Liver (tissue), 9 donors: ENCODE results near the gene FMN2. TPM values are rescaled to one million over a fixed set of nuclear protein-coding genes. Genes with fewer than 3 reads are reported as not detected.
"Not testable (repeated sequence)": the region's sequence is repeated elsewhere in the genome, so short reads cannot be mapped to it uniquely, and the experiment has no call there.

Experiments used
- DNase-seq: peaks from one replicate; pipeline ENCODE4 v3.0.0-alpha.2; 2017; ENCODE audit warnings: low spot score
- H3K27ac ChIP-seq, 2 donors: one replicate each; pipeline ENCODE4 v1.7.0; 2013; ENCODE audit warnings: inconsistent platforms in 2 of 2, low read length in 2 of 2, control low read depth in 1 of 2, low read depth in 1 of 2, mild to moderate bottlenecking in 1 of 2
- H3K27me3 ChIP-seq, 4 donors: one replicate each; pipeline versions ENCODE4 v1.6.1 to v1.7.0; 2013; ENCODE audit warnings: low read length in 3 of 4, inconsistent platforms in 1 of 4, mild to moderate bottlenecking in 1 of 4, moderate library complexity in 1 of 4; ENCODE audit not compliant: control insufficient read depth in 4 of 4, insufficient read depth in 4 of 4
- H3K36me3 ChIP-seq, 4 donors: one replicate each; pipeline versions ENCODE4 v1.6.1 to v1.7.0; 2013; ENCODE audit warnings: low read length in 3 of 4, mild to moderate bottlenecking in 3 of 4, low read depth in 1 of 4, moderate library complexity in 1 of 4; ENCODE audit not compliant: control insufficient read depth in 4 of 4, insufficient read depth in 3 of 4
- H3K4me1 ChIP-seq, 4 donors: one replicate each; pipeline versions ENCODE4 v1.6.1 to v1.7.0; 2013; ENCODE audit warnings: low read length in 3 of 4, mild to moderate bottlenecking in 3 of 4, moderate library complexity in 1 of 4; ENCODE audit not compliant: control insufficient read depth in 4 of 4, insufficient read depth in 4 of 4
- H3K4me3 ChIP-seq, 3 donors: one replicate each; pipeline versions ENCODE4 v1.6.1 to v1.7.0; 2013; ENCODE audit warnings: low read length in 3 of 3, control low read depth in 1 of 3, low read depth in 1 of 3, mild to moderate bottlenecking in 1 of 3
- H3K9ac ChIP-seq, 2 donors: one replicate each; pipeline ENCODE4 v1.7.0; 2013; ENCODE audit warnings: low read length in 2 of 2, mild to moderate bottlenecking in 2 of 2, moderate library complexity in 2 of 2, control low read depth in 1 of 2, low read depth in 1 of 2
- H3K9me3 ChIP-seq, 4 donors: one replicate each; pipeline versions ENCODE4 v1.6.1 to v1.7.0; 2013; ENCODE audit warnings: low read length in 3 of 4; ENCODE audit not compliant: control insufficient read depth in 4 of 4
- EGR1 ChIP-seq, 2 donors: IDR thresholded peaks; 2 replicates each; pipeline ENCODE4 v1.6.1; 2016 to 2018; ENCODE audit warnings: antibody characterized with exemption in 2 of 2, low read depth in 2 of 2
- FOXA1 ChIP-seq: IDR thresholded peaks from 2 replicates; pipeline ENCODE4 v1.6.1; 2016; ENCODE audit warnings: antibody characterized with exemption
- FOXA2 ChIP-seq: IDR thresholded peaks from 2 replicates; pipeline ENCODE4 v1.6.1; 2016; ENCODE audit warnings: antibody characterized with exemption
- GABPA ChIP-seq, 2 donors: IDR thresholded peaks in 1 of 2; conservative IDR thresholded peaks in 1 of 2; 2 replicates each; pipeline ENCODE4 v1.6.1; 2016; ENCODE audit warnings: antibody characterized with exemption in 2 of 2, mild to moderate bottlenecking in 1 of 2, moderate library complexity in 1 of 2
- HNF4A ChIP-seq, 2 donors: conservative IDR thresholded peaks; 2 replicates each; pipeline ENCODE4 v1.6.1; 2016; ENCODE audit warnings: antibody characterized with exemption in 2 of 2, mild to moderate bottlenecking in 2 of 2
- HNF4G ChIP-seq: IDR thresholded peaks from 2 replicates; pipeline ENCODE4 v1.6.1; 2016; ENCODE audit warnings: antibody characterized with exemption
- JUND ChIP-seq, 2 donors: IDR thresholded peaks; 2 replicates each; pipeline ENCODE4 v1.6.1; 2016; ENCODE audit warnings: antibody characterized with exemption in 2 of 2
- NR2F2 ChIP-seq: IDR thresholded peaks from 2 replicates; pipeline ENCODE4 v1.6.1; 2016; ENCODE audit warnings: antibody characterized with exemption
- RAD21 ChIP-seq, 2 donors: IDR thresholded peaks; 2 replicates each; pipeline ENCODE4 v1.6.1; 2016; ENCODE audit warnings: antibody characterized with exemption in 2 of 2, mild to moderate bottlenecking in 2 of 2
- SP1 ChIP-seq: IDR thresholded peaks from 2 replicates; pipeline ENCODE4 v1.6.1; 2018; ENCODE audit warnings: antibody characterized with exemption, mild to moderate bottlenecking
- TAF1 ChIP-seq: conservative IDR thresholded peaks from 2 replicates; pipeline ENCODE4 v1.6.1; 2016; ENCODE audit warnings: antibody characterized with exemption, mild to moderate bottlenecking
- YY1 ChIP-seq: IDR thresholded peaks from 2 replicates; pipeline ENCODE4 v1.6.1; 2016; ENCODE audit warnings: antibody characterized with exemption, mild to moderate bottlenecking
- WGBS: extraction: QIAGEN DNeasy Blood & Tissue Kit; methylation state at CpG from one replicate; pipeline ENCODE4 v1.1.7; 2013; 5-methylcytosine and 5-hydroxymethylcytosine counted together
- polyA plus RNA-seq, 2 donors: library from polyadenylated mRNA; stranded (reverse) in 1 of 2; unstranded in 1 of 2; fragments of 200-250 nt in 1 of 2; fragments of >200 nt in 1 of 2; fragmentation: Nextera tagmentation in 1 of 2; extraction: Ambion mirVana in 1 of 2; gene quantifications; one replicate each; pipeline versions ENCODE4 v1.2.1 to v1.2.3, GENCODE V29; 2013 to 2015
- total RNA-seq, 2 donors: library from RNA; depleted of rRNA; stranded (reverse); fragments of >200 nt; gene quantifications; one replicate each; pipeline ENCODE4 v1.2.3, GENCODE V29; 2014
- TF ChIP-seq, protein P1 (sequence below): IDR thresholded peaks from 2 replicates; pipeline ENCODE4 v1.6.1; 2016; ENCODE audit warnings: antibody characterized with exemption
- TF ChIP-seq, protein P2 (sequence below): IDR thresholded peaks from 2 replicates; pipeline ENCODE4 v1.6.1; 2016; ENCODE audit warnings: antibody characterized with exemption, mild to moderate bottlenecking
- TF ChIP-seq, protein P3 (sequence below): IDR thresholded peaks from 2 replicates; pipeline ENCODE4 v1.6.1; 2016; ENCODE audit warnings: antibody characterized with exemption
- TF ChIP-seq, protein P4 (sequence below): IDR thresholded peaks from 2 replicates; pipeline ENCODE4 v1.6.1; 2016; ENCODE audit warnings: antibody characterized with exemption
- TF ChIP-seq, protein P5 (sequence below): fragments of 150-350 bp; IDR thresholded peaks from 2 replicates; pipeline ENCODE4 v1.5.1; 2017; ENCODE audit warnings: improper control_type of control experiment, low read depth, low read length; ENCODE audit not compliant: missing input control
- donor health status: healthy.
- donor health status: healthy.
- donor health status: healthy.
- donor health status: healthy.
- donor health status: healthy.

Gene FMN2
- total and polyA plus RNA-seq, 4 donors = 0.17 TPM; not detected in 3

DNA sequence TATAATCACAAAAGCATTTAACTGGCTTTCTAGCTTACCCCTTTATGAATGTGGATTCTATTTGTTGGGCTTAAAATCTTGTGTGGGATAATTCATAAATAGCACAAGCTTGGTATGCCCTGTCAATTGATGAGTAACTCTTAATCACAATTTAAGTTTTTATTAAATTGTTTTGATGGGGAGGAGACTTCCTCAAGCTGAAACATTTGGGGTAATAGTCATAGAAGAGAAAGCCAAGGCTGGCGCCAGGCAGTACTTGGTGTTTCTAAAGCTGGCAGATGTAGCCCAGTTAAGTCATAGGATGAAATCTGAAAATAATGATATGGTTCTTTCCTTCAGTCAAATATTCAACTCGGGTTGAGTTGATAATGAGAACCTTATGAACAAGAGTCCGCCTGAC lies 167.2 kb downstream of the FMN2 start:
- Histone ChIP-seq H3K9ac (no peak overlapping the region), H3K27ac (no peak overlapping the region), H3K9me3 (no peaks in the 10 kb centered on the region), H3K4me3 (no peak overlapping the region), H3K36me3 (no peaks in the 10 kb centered on the region), H3K27me3 (no peaks in the 10 kb centered on the region), H3K4me1 (no peaks in the 10 kb centered on the region)
- TF ChIP-seq, protein P1, sequence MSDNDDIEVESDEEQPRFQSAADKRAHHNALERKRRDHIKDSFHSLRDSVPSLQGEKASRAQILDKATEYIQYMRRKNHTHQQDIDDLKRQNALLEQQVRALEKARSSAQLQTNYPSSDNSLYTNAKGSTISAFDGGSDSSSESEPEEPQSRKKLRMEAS = no peak
- TF ChIP-seq EGR1 (IDR thresholded peaks at IDR 0.05; ENCODE audit: low read depth in 2 of 2) = no peak
- TF ChIP-seq TAF1 = no peak
- no peak for TF ChIP-seq NR2F2
- TF ChIP-seq, protein P2, sequence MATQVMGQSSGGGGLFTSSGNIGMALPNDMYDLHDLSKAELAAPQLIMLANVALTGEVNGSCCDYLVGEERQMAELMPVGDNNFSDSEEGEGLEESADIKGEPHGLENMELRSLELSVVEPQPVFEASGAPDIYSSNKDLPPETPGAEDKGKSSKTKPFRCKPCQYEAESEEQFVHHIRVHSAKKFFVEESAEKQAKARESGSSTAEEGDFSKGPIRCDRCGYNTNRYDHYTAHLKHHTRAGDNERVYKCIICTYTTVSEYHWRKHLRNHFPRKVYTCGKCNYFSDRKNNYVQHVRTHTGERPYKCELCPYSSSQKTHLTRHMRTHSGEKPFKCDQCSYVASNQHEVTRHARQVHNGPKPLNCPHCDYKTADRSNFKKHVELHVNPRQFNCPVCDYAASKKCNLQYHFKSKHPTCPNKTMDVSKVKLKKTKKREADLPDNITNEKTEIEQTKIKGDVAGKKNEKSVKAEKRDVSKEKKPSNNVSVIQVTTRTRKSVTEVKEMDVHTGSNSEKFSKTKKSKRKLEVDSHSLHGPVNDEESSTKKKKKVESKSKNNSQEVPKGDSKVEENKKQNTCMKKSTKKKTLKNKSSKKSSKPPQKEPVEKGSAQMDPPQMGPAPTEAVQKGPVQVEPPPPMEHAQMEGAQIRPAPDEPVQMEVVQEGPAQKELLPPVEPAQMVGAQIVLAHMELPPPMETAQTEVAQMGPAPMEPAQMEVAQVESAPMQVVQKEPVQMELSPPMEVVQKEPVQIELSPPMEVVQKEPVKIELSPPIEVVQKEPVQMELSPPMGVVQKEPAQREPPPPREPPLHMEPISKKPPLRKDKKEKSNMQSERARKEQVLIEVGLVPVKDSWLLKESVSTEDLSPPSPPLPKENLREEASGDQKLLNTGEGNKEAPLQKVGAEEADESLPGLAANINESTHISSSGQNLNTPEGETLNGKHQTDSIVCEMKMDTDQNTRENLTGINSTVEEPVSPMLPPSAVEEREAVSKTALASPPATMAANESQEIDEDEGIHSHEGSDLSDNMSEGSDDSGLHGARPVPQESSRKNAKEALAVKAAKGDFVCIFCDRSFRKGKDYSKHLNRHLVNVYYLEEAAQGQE = no peak
- TF ChIP-seq, protein P3, sequence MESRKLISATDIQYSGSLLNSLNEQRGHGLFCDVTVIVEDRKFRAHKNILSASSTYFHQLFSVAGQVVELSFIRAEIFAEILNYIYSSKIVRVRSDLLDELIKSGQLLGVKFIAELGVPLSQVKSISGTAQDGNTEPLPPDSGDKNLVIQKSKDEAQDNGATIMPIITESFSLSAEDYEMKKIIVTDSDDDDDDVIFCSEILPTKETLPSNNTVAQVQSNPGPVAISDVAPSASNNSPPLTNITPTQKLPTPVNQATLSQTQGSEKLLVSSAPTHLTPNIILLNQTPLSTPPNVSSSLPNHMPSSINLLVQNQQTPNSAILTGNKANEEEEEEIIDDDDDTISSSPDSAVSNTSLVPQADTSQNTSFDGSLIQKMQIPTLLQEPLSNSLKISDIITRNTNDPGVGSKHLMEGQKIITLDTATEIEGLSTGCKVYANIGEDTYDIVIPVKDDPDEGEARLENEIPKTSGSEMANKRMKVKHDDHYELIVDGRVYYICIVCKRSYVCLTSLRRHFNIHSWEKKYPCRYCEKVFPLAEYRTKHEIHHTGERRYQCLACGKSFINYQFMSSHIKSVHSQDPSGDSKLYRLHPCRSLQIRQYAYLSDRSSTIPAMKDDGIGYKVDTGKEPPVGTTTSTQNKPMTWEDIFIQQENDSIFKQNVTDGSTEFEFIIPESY = no peak
- TF ChIP-seq RAD21 (IDR thresholded peaks at IDR 0.05) = no peak
- no peak for TF ChIP-seq JUND (IDR thresholded peaks at IDR 0.05)
- TF ChIP-seq HNF4A (conservative IDR thresholded peaks at IDR 0.05) = no peak
- TF ChIP-seq SP1 = no peak
- TF ChIP-seq HNF4G = no peak
- TF ChIP-seq, protein P4, sequence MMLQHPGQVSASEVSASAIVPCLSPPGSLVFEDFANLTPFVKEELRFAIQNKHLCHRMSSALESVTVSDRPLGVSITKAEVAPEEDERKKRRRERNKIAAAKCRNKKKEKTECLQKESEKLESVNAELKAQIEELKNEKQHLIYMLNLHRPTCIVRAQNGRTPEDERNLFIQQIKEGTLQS = no peak
- TF ChIP-seq FOXA2 = no peak
- DNase-seq = no peak
- 75% methylated on average over 3 of the region's 3 CpGs for WGBS

DNA sequence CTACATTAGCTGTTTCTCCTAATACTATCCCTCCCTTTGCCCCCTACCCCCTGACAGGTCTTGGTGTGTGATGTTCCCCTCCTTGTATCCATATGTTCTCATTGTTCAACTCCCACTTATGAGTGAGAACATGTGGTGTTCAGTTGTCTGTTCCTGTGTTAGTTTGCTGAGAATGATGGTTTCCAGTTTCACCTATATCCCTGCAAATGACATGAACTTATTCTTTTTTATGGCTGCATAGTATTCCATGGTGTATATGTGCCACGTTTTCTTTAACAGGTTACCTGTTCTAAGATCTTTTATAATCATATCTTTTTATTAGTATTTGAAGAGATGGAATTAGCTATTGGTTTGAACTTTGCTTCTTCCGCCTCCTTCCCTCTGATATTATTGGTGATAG lies 172.8 kb downstream of the FMN2 start:
- 67% methylated on average over 2 of the region's 2 CpGs for WGBS
- not testable (repeated sequence) for H3K36me3 ChIP-seq, H3K4me1 ChIP-seq, H3K27ac ChIP-seq, H3K9me3 ChIP-seq, H3K4me3 ChIP-seq, DNase-seq, H3K27me3 ChIP-seq, H3K9ac ChIP-seq

DNA sequence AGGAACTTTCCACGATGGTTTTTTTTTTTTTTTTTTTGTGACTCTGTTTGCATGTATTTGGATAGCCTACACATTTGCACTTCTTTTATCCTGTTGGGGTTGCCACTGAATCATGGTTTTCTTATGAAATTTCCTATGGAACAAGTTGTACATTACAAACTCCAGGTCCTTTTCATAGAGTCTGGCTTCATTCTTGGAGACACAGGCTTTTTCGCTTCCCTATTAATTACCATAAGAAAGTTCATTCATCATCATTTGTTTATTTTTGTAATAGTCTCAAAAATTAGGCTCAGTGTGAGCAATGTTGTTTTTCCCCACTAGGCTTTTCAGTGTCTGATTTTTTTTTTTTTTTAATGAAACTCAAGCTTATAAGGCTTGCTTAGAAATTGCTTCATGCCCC lies 179.4 kb downstream of the FMN2 start:
- Histone ChIP-seq H3K9ac (no peak overlapping the region), H3K4me1 (no peaks in the 10 kb centered on the region), H3K9me3 (peaks cover 0 to 12% (median 2%) of the 10 kb centered on the region in 4 donors), H3K27ac (no peak overlapping the region), H3K4me3 (no peak overlapping the region), H3K36me3 (no peaks in the 10 kb centered on the region), H3K27me3 (no peaks in the 10 kb centered on the region)
- 70% methylated on average over 2 of the region's 2 CpGs for WGBS
- DNase-seq = no peak
- TF ChIP-seq, protein P5, sequence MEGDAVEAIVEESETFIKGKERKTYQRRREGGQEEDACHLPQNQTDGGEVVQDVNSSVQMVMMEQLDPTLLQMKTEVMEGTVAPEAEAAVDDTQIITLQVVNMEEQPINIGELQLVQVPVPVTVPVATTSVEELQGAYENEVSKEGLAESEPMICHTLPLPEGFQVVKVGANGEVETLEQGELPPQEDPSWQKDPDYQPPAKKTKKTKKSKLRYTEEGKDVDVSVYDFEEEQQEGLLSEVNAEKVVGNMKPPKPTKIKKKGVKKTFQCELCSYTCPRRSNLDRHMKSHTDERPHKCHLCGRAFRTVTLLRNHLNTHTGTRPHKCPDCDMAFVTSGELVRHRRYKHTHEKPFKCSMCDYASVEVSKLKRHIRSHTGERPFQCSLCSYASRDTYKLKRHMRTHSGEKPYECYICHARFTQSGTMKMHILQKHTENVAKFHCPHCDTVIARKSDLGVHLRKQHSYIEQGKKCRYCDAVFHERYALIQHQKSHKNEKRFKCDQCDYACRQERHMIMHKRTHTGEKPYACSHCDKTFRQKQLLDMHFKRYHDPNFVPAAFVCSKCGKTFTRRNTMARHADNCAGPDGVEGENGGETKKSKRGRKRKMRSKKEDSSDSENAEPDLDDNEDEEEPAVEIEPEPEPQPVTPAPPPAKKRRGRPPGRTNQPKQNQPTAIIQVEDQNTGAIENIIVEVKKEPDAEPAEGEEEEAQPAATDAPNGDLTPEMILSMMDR = no peak
- no peak for TF ChIP-seq EGR1 (IDR thresholded peaks at IDR 0.05; ENCODE audit: low read depth in 2 of 2)
- TF ChIP-seq, protein P1 = no peak
- no peak for TF ChIP-seq GABPA (IDR thresholded peaks at IDR 0.05 in 1 of 2, conservative IDR thresholded peaks at IDR 0.05 in 1 of 2)
- TF ChIP-seq NR2F2 = no peak
- TF ChIP-seq RAD21 (IDR thresholded peaks at IDR 0.05) = no peak
- no peak for TF ChIP-seq HNF4A (conservative IDR thresholded peaks at IDR 0.05)
- TF ChIP-seq YY1 = no peak
- TF ChIP-seq SP1 = no peak
- no peak for TF ChIP-seq FOXA1
- TF ChIP-seq, protein P4 = no peak
- no peak for TF ChIP-seq FOXA2
- TF ChIP-seq, protein P3 = no peak
- no peak for TF ChIP-seq TAF1
